Measurements from ENCODE around the gene SLIT3. TPM values are rescaled to one million over a fixed set of nuclear protein-coding genes. Genes with fewer than 3 reads are reported as not detected.

Gene SLIT3
- total and polyA plus RNA-seq, 2 donors (not counting 3 experiments of a cell fraction or from before 2014, with no cell fraction given) = 0.90 to 1.0 TPM

DNA sequence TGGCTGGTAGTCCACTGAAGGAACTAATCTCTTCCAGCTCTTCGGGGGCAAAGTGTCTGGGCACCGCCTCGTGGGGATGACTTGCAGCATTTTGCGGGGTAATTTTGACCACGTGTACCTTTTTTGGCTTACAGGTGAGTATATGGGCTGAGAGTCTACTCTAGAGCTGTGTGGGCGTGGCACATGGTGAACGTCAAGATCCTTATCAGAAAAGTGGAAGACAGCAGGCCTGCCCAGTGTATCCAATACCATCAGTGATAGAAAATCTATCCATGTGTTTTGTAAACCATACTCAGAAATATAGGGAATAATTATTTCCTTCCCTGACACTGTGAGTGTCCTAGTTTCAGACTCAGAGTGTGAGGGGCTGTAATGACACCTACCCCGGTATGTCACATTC is 148.5 kb downstream of the SLIT3 start:
- H3K27ac ChIP-seq (ENCODE audit: insufficient read depth, low read depth, low read length) = no peak overlapping the region

More for the DNA sequence above, 148.5 kb downstream of the SLIT3 start:
- no peak overlapping the region for H2AFZ ChIP-seq (ENCODE audit: low read depth, low read length)
- ChIA-PET POLR2A (no interaction called here), CTCF (no interaction called here)
- no peaks in the 10 kb centered on the region for H3K9me3 ChIP-seq (replicated peaks; ENCODE audit: control insufficient read depth, insufficient read depth, low read length)
- no peak overlapping the region for H3K4me3 ChIP-seq (replicated peaks in 1 of 3; ENCODE audit: insufficient read depth in 1 of 3, low read depth in 1 of 3, low read length in 3 of 3)
- H4K20me1 ChIP-seq (replicated peaks; ENCODE audit: control insufficient read depth, extremely low read depth, insufficient read depth, low read length) = no peaks in the 10 kb centered on the region
- no peaks in the 10 kb centered on the region for H3K79me2 ChIP-seq (ENCODE audit: control insufficient read depth, insufficient read depth, low read length)
- no peaks in the 10 kb centered on the region for H3K27me3 ChIP-seq (ENCODE audit: control insufficient read depth in 2 of 2, insufficient read depth in 2 of 2, low read length in 2 of 2)
- H3K4me2 ChIP-seq (ENCODE audit: insufficient read depth, low read length) = no peak overlapping the region
- H3K9me1 ChIP-seq (replicated peaks; ENCODE audit: control insufficient read depth, extremely low read depth, insufficient read depth, low read length) = no peaks in the 10 kb centered on the region
- DNase-seq (ENCODE audit: low read depth, low spot score) (no peak), FAIRE-seq (no peak)
- BruUV-seq (replicated peaks) = no TSS peak
- no peaks in the 10 kb centered on the region for H3K4me1 ChIP-seq (ENCODE audit: control insufficient read depth, extremely low read depth, insufficient read depth, low read length)
- TF ChIP-seq POLR2A (IDR thresholded peaks at IDR 0.05; ENCODE audit: low read depth, low read length) (no peak), MYC (IDR thresholded peaks at IDR 0.05; ENCODE audit: low read depth, low read length) (no peak), POLR2AphosphoS5 (IDR thresholded peaks at IDR 0.05; ENCODE audit: insufficient read depth, low read depth, low read length) (no peak), FOS (IDR thresholded peaks at IDR 0.05; ENCODE audit: borderline replicate concordance, insufficient read depth, low read length) (no peak), MAX (IDR thresholded peaks at IDR 0.05; ENCODE audit: insufficient read depth, insufficient read length) (no peak), EZH2 (IDR thresholded peaks at IDR 0.05; ENCODE audit: borderline replicate concordance, low read depth, low read length, severe bottlenecking) (no peak), GATA2 (IDR thresholded peaks at IDR 0.05; ENCODE audit: insufficient read depth, insufficient read length, low read depth, low read length) (no peak), JUN (IDR thresholded peaks at IDR 0.05; ENCODE audit: borderline replicate concordance, insufficient read depth, insufficient read length, low read depth) (no peak)
- TF ChIP-seq, protein P1, sequence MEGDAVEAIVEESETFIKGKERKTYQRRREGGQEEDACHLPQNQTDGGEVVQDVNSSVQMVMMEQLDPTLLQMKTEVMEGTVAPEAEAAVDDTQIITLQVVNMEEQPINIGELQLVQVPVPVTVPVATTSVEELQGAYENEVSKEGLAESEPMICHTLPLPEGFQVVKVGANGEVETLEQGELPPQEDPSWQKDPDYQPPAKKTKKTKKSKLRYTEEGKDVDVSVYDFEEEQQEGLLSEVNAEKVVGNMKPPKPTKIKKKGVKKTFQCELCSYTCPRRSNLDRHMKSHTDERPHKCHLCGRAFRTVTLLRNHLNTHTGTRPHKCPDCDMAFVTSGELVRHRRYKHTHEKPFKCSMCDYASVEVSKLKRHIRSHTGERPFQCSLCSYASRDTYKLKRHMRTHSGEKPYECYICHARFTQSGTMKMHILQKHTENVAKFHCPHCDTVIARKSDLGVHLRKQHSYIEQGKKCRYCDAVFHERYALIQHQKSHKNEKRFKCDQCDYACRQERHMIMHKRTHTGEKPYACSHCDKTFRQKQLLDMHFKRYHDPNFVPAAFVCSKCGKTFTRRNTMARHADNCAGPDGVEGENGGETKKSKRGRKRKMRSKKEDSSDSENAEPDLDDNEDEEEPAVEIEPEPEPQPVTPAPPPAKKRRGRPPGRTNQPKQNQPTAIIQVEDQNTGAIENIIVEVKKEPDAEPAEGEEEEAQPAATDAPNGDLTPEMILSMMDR (IDR thresholded peaks at IDR 0.05; ENCODE audit: extremely low read depth in 1 of 2, insufficient read depth in 1 of 2, low read depth in 1 of 2, low read length in 2 of 2) = no peak
- H3K36me3 ChIP-seq (ENCODE audit: control insufficient read depth in 2 of 2, extremely low read depth in 1 of 2, insufficient read depth in 2 of 2, low read length in 2 of 2) = no peaks in the 10 kb centered on the region
- dilution Hi-C loops (cut with MboI; ENCODE audit: extremely low pct_ligation_motif_present, low sequenced_read_pairs) = no loop called here
- intact Hi-C loops (cut with micrococcal nuclease) = no loop called here
- no peak overlapping the region for H3K9ac ChIP-seq (replicated peaks; ENCODE audit: extremely low read depth, insufficient read depth, low read length)
